ENCODE data around the gene TOLLIP. TPM values are rescaled to one million over a fixed set of nuclear protein-coding genes. Genes with fewer than 3 reads are reported as not detected.
A peak's percentile ranks its signal among the peaks of the same experiment; 100 is the strongest.
"Not testable (repeated sequence)": the region's sequence is repeated elsewhere in the genome, so short reads cannot be mapped to it uniquely, and the experiment has no call there.

Gene TOLLIP
- total and polyA plus RNA-seq, 9 donors: 11.9 to 29.8 (median 24.5) TPM

- Histone ChIP-seq H3K9me3 (replicated peaks; ENCODE audit: control insufficient read depth, low read depth, low read length) (no peaks in the 10 kb centered on the region), H3K4me1 (ENCODE audit: control insufficient read depth, insufficient read depth, low read length) (no peaks in the 10 kb centered on the region), H3K4me3 (ENCODE audit: low read length) (no peak overlapping the region), H3K36me3 (ENCODE audit: control insufficient read depth, insufficient read depth, low read length) (no peaks in the 10 kb centered on the region), H3K27ac (ENCODE audit: low read length) (no peak overlapping the region), H3K27me3 (ENCODE audit: control insufficient read depth, insufficient read depth, low read length) (peaks cover 23% of the 10 kb centered on the region)
- DNase-seq: no peak
- 88% methylated on average over 23 of the region's 28 CpGs for WGBS (ENCODE audit: insufficient coverage)
Measured at GRCh38 chr11:1345737-1346513, 36.5 kb upstream of the TOLLIP start.

- Histone ChIP-seq H3K36me3 (ENCODE audit: control insufficient read depth, insufficient read depth, low read length) (no peaks in the 10 kb centered on the region), H3K27me3 (ENCODE audit: control insufficient read depth, insufficient read depth, low read length) (peaks cover 14% of the 10 kb centered on the region), H3K4me3 (ENCODE audit: low read length) (no peak overlapping the region), H3K27ac (ENCODE audit: low read length) (no peak overlapping the region), H3K4me1 (ENCODE audit: control insufficient read depth, insufficient read depth, low read length) (no peaks in the 10 kb centered on the region), H3K9me3 (replicated peaks; ENCODE audit: control insufficient read depth, low read depth, low read length) (no peaks in the 10 kb centered on the region)
- 80% methylated on average over 26 of the region's 26 CpGs for WGBS (ENCODE audit: insufficient coverage)
- DNase-seq: no peak
Measured at GRCh38 chr11:1344056-1344635, 34.7 kb upstream of the TOLLIP start.

GRCh38 chr11:1343391-1344055 lies 34.1 kb upstream of the TOLLIP start:
- Histone ChIP-seq H3K4me3 (ENCODE audit: low read length) (no peak overlapping the region), H3K9me3 (replicated peaks; ENCODE audit: control insufficient read depth, low read depth, low read length) (no peaks in the 10 kb centered on the region), H3K4me1 (ENCODE audit: control insufficient read depth, insufficient read depth, low read length) (no peaks in the 10 kb centered on the region), H3K27me3 (ENCODE audit: control insufficient read depth, insufficient read depth, low read length) (peaks cover 12% of the 10 kb centered on the region), H3K27ac (ENCODE audit: low read length) (no peak overlapping the region), H3K36me3 (ENCODE audit: control insufficient read depth, insufficient read depth, low read length) (no peaks in the 10 kb centered on the region)
- WGBS (ENCODE audit: insufficient coverage): 79% methylated on average over 24 of the region's 25 CpGs
- no peak for DNase-seq

DNA sequence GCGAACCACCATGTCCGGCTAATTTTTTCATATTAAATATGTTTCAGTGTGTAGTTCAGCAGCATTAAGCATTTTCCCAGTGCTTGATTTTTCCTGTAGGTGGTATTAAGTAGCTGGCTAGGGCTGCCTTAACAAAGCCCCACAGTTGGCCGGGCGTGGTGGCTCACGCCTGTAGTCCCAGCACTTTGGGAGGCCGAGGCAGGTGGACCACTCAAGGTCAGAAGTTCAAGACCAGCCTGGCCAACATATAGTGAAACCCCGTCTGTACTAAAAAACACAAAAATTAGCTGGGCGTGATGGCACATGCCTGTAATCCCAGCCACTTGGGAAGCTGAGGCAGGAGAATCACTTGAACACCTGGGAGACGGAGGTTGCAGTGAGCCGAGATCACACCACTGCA lies 33.5 kb upstream of the TOLLIP start:
- H3K27ac ChIP-seq (ENCODE audit: low read length): no peak overlapping the region
- 78% methylated on average over 8 of the region's 10 CpGs for WGBS (ENCODE audit: insufficient coverage)
- H3K4me3 ChIP-seq (ENCODE audit: low read length): no peak overlapping the region
- no peaks in the 10 kb centered on the region for H3K36me3 ChIP-seq (ENCODE audit: control insufficient read depth, insufficient read depth, low read length)
- H3K27me3 ChIP-seq (ENCODE audit: control insufficient read depth, insufficient read depth, low read length): peaks cover 11% of the 10 kb centered on the region
- H3K9me3 ChIP-seq (replicated peaks; ENCODE audit: control insufficient read depth, low read depth, low read length): no peaks in the 10 kb centered on the region
- no peaks in the 10 kb centered on the region for H3K4me1 ChIP-seq (ENCODE audit: control insufficient read depth, insufficient read depth, low read length)
- DNase-seq: no peak

DNA sequence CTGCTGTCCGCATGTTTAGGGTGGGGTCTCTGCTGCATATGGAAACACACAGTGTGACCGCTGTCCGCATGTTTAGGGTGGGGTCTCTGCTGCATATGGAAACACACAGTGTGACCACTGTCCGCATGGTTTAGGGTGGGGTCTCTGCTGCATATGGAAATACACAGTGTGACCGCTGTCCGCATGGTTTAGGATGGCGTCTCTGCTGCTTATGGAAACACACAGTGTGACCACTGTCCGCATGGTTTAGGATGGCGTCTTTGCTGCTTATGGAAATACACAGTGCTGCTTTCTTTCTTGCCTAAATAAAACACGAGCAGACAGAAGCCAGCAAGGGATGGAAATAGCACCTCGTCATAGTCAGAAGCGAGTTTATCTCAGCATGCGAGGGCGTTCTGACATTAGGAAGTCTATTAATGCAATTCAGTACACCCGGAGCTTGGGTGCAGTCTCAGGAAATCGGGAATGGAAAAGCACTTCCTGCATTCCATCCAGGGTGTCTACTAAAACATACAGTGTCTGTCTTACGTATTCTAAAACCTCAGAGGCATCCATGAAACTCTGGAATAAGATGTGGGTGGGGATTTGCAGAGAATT lies 32.6 kb upstream of the TOLLIP start:
- DNase-seq: peak; percentile 54
- H3K4me3 ChIP-seq (ENCODE audit: low read length): no peak overlapping the region
- WGBS (ENCODE audit: insufficient coverage): 58% methylated on average over 11 of the region's 17 CpGs
- no peaks in the 10 kb centered on the region for H3K4me1 ChIP-seq (ENCODE audit: control insufficient read depth, insufficient read depth, low read length)
- H3K27me3 ChIP-seq (ENCODE audit: control insufficient read depth, insufficient read depth, low read length): peaks cover 17% of the 10 kb centered on the region
- no peak overlapping the region for H3K27ac ChIP-seq (ENCODE audit: low read length)
- no peaks in the 10 kb centered on the region for H3K9me3 ChIP-seq (replicated peaks; ENCODE audit: control insufficient read depth, low read depth, low read length)
- H3K36me3 ChIP-seq (ENCODE audit: control insufficient read depth, insufficient read depth, low read length): no peaks in the 10 kb centered on the region

- H3K36me3 ChIP-seq (ENCODE audit: control insufficient read depth, insufficient read depth, low read length); H3K9me3 ChIP-seq (replicated peaks; ENCODE audit: control insufficient read depth, low read depth, low read length); H3K27ac ChIP-seq (ENCODE audit: low read length); H3K4me1 ChIP-seq (ENCODE audit: control insufficient read depth, insufficient read depth, low read length); DNase-seq; H3K4me3 ChIP-seq (ENCODE audit: low read length): not testable (repeated sequence)
- WGBS (ENCODE audit: insufficient coverage): 89% methylated on average over 6 of the region's 10 CpGs
- H3K27me3 ChIP-seq (ENCODE audit: control insufficient read depth, insufficient read depth, low read length): peaks cover 22% of the 10 kb centered on the region
Measured at GRCh38 chr11:1341226-1341625, 31.8 kb upstream of the TOLLIP start.

DNA sequence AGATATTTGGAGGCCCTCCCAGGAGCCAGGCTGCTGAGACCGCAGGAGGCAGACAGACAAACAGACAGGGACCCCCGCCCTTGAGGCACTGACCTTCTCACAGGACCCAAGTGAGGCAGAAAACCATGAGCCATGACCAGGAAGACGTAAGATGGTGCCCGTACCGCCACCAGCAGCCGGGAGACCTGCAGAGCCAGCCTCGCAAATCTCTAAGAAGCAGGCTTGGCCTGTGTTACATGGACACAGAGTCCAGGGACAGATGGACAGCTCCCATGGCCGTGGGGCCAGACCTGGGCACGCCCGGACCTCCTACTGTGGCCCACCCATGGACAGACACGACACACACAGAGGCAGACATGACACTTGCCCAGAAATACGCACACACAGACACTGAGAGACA lies 30.7 kb upstream of the TOLLIP start:
- Histone ChIP-seq H3K27ac (ENCODE audit: low read length) (no peak overlapping the region), H3K9me3 (replicated peaks; ENCODE audit: control insufficient read depth, low read depth, low read length) (no peaks in the 10 kb centered on the region), H3K36me3 (ENCODE audit: control insufficient read depth, insufficient read depth, low read length) (no peaks in the 10 kb centered on the region), H3K27me3 (ENCODE audit: control insufficient read depth, insufficient read depth, low read length) (peaks cover 32% of the 10 kb centered on the region), H3K4me3 (ENCODE audit: low read length) (no peak overlapping the region), H3K4me1 (ENCODE audit: control insufficient read depth, insufficient read depth, low read length) (peaks cover 13% of the 10 kb centered on the region)
- no peak for DNase-seq
- WGBS (ENCODE audit: insufficient coverage): 70% methylated on average over 12 of the region's 12 CpGs

- 56% methylated on average over 10 of the region's 15 CpGs for WGBS (ENCODE audit: insufficient coverage)
- peak; percentile 56 for DNase-seq
Measured at GRCh38 chr11:1339066-1339675, 29.7 kb upstream of the TOLLIP start.

GRCh38 chr11:1338201-1339065 lies 29.0 kb upstream of the TOLLIP start:
- Histone ChIP-seq H3K27me3 (ENCODE audit: control insufficient read depth, insufficient read depth, low read length) (peaks cover 35% of the 10 kb centered on the region), H3K9me3 (replicated peaks; ENCODE audit: control insufficient read depth, low read depth, low read length) (peaks cover 4% of the 10 kb centered on the region), H3K4me3 (ENCODE audit: low read length) (no peak overlapping the region), H3K27ac (ENCODE audit: low read length) (no peak overlapping the region), H3K36me3 (ENCODE audit: control insufficient read depth, insufficient read depth, low read length) (no peaks in the 10 kb centered on the region), H3K4me1 (ENCODE audit: control insufficient read depth, insufficient read depth, low read length) (peaks cover 13% of the 10 kb centered on the region)
- no peak for DNase-seq
- WGBS (ENCODE audit: insufficient coverage): 55% methylated on average over 32 of the region's 33 CpGs

More at GRCh38 chr11:1339066-1339675, 29.7 kb upstream of the TOLLIP start:
- Histone ChIP-seq H3K9me3 (replicated peaks; ENCODE audit: control insufficient read depth, low read depth, low read length) (peaks cover 1% of the 10 kb centered on the region), H3K27me3 (ENCODE audit: control insufficient read depth, insufficient read depth, low read length) (peaks cover 32% of the 10 kb centered on the region), H3K27ac (ENCODE audit: low read length) (no peak overlapping the region), H3K4me1 (ENCODE audit: control insufficient read depth, insufficient read depth, low read length) (peaks cover 13% of the 10 kb centered on the region), H3K4me3 (ENCODE audit: low read length) (no peak overlapping the region), H3K36me3 (ENCODE audit: control insufficient read depth, insufficient read depth, low read length) (no peaks in the 10 kb centered on the region)
